HG03457 (cell line): ENCODE results near the gene PDE8A.
"Not testable (repeated sequence)": the region's sequence is repeated elsewhere in the genome, so short reads cannot be mapped to it uniquely, and the experiment has no call there.

Experiments used
- ATAC-seq: cut with Tn5 transposase; IDR thresholded peaks from one replicate; pipeline ENCODE4 v1.9.1; 2021; ENCODE audit warnings: moderate number of reproducible peaks; ENCODE audit not compliant: unreplicated experiment

The PDE8A gene

GRCh38 chr15:85157344-85157743 lies 175.7 kb downstream of the PDE8A start:
- ATAC-seq, result no peak

GRCh38 chr15:85162237-85162636 lies 180.6 kb downstream of the PDE8A start:
- no peak for ATAC-seq

- ATAC-seq, result no peak
Measured at GRCh38 chr15:85164841-85165466, 183.3 kb downstream of the PDE8A start.

- no peak for ATAC-seq
Measured at GRCh38 chr15:85167568-85167967, 185.9 kb downstream of the PDE8A start.

GRCh38 chr15:85168642-85169173 lies 187.1 kb downstream of the PDE8A start:
- ATAC-seq, result no peak

GRCh38 chr15:85171736-85172135 lies 190.1 kb downstream of the PDE8A start:
- ATAC-seq, result no peak

- no peak for ATAC-seq
Measured at GRCh38 chr15:85172846-85173490, 191.3 kb downstream of the PDE8A start.

- not testable (repeated sequence) for ATAC-seq
Measured at GRCh38 chr15:85173630-85174029, 192.0 kb downstream of the PDE8A start.

- no peak for ATAC-seq
Measured at GRCh38 chr15:85174521-85174920, 192.9 kb downstream of the PDE8A start.

- ATAC-seq, result not testable (repeated sequence)
Measured at GRCh38 chr15:85177042-85177515, 195.4 kb downstream of the PDE8A start.

- no peak for ATAC-seq
Measured at GRCh38 chr15:85178308-85178707, 196.7 kb downstream of the PDE8A start.

- no peak for ATAC-seq
Measured at GRCh38 chr15:85179700-85180099, 198.0 kb downstream of the PDE8A start.

GRCh38 chr15:85185350-85185749 lies 203.7 kb downstream of the PDE8A start:
- ATAC-seq, result not testable (repeated sequence)

GRCh38 chr15:85188171-85188577 lies 206.5 kb downstream of the PDE8A start:
- ATAC-seq, result not testable (repeated sequence)
